Sigmoid colon (tissue), 4 donors: Measurements from ENCODE around the gene IFNL1.
"Not testable (repeated sequence)": the region's sequence is repeated elsewhere in the genome, so short reads cannot be mapped to it uniquely, and the experiment has no call there.

Source experiments
- CTCF ChIP-seq, 4 experiments: fragments of 450-650 bp in 3 of 4; fragments of 200-600 bp in 1 of 4; IDR thresholded peaks; one replicate each; pipeline ENCODE4 v1.5.1; 2016 to 2019; ENCODE audit warnings: antibody characterized with exemption in 4 of 4, mild to moderate bottlenecking in 3 of 4, moderate library complexity in 2 of 4
- EP300 ChIP-seq, 4 donors: sonication (generic); formaldehyde crosslinking; IDR thresholded peaks; one replicate each; pipeline ENCODE4 v1.6.1; 2017; ENCODE audit warnings: antibody characterized with exemption in 4 of 4
- POLR2A ChIP-seq, 2 donors: fragments of 450-650 bp; IDR thresholded peaks; one replicate each; pipeline ENCODE4 v1.6.1; 2016; ENCODE audit warnings: antibody characterized with exemption in 2 of 2, mild to moderate bottlenecking in 2 of 2, moderate library complexity in 2 of 2
- POLR2AphosphoS5 ChIP-seq, 4 donors: sonication (generic); formaldehyde crosslinking; IDR thresholded peaks; one replicate each; pipeline ENCODE4 v1.6.1; 2017; ENCODE audit warnings: antibody characterized with exemption in 4 of 4

GRCh38 chr19:39268085-39268484 lies 28.1 kb upstream of the IFNL1 start, which contains the start of gene IFNL2:
- TF ChIP-seq CTCF, POLR2A, EP300, POLR2AphosphoS5 (IDR thresholded peaks at IDR 0.05): not testable (repeated sequence)
